Measurements from ENCODE around the gene KIF22. TPM values are rescaled to one million over a fixed set of nuclear protein-coding genes. Genes with fewer than 3 reads are reported as not detected.

The KIF22 gene
- total RNA-seq, 2 donors from 2014 or later = 58.5 to 89.6 TPM

DNA sequence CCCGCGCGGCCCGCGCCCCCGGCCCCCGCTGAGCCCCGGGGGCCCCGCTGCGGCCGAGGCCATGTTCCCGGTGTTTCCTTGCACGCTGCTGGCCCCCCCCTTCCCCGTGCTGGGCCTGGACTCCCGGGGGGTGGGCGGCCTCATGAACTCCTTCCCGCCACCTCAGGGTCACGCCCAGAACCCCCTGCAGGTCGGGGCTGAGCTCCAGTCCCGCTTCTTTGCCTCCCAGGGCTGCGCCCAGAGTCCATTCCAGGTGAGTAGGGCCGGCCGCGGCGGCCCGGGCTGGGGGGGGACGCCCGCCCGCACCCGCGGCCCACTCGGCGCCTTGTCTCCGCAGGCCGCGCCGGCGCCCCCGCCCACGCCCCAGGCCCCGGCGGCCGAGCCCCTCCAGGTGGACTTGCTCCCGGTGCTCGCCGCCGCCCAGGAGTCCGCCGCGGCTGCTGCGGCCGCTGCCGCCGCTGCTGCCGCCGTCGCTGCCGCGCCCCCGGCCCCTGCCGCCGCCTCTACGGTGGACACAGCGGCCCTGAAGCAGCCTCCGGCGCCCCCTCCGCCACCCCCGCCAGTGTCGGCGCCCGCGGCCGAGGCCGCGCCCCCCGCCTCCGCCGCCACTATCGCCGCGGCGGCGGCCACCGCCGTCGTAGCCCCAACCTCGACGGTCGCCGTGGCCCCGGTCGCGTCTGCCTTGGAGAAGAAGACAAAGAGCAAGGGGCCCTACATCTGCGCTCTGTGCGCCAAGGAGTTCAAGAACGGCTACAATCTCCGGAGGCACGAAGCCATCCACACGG is 16.3 kb downstream of the KIF22 start:
- Histone ChIP-seq H3K4me3 (peak overlapping the region; percentile 49 to 56), H3K27ac (peak overlapping the region; percentile 91), H3K4me1 (replicated peaks) (peaks cover 23% of the 10 kb centered on the region), H3K27me3 (replicated peaks; ENCODE audit: insufficient read depth) (no peaks in the 10 kb centered on the region), H3K9me3 (no peaks in the 10 kb centered on the region), H3K36me3 (peaks cover 0 to 2% of the 10 kb centered on the region in 2 donors)
- peak; percentile 29 for DNase-seq (ENCODE audit: low spot score)
- intact Hi-C loops (cut with DNase I) = loop anchor here (10.0 kb wide), 1 partner anchor 848 kb away; the partner anchor contains the start of genes FBRS and PRR14
- no peak for TF ChIP-seq CTCF (IDR thresholded peaks at IDR 0.05)
- TF ChIP-seq POLR2A (IDR thresholded peaks at IDR 0.05) = no peak
- no peak for TF ChIP-seq POLR2AphosphoS5 (IDR thresholded peaks at IDR 0.05)
- WGBS = under 1% methylated on average over 77 of the region's 99 CpGs

- Histone ChIP-seq H3K27ac (peak overlapping the region; percentile 91), H3K9me3 (no peaks in the 10 kb centered on the region), H3K4me3 (peak overlapping the region; percentile 49 to 56), H3K4me1 (replicated peaks) (peaks cover 23% of the 10 kb centered on the region), H3K27me3 (replicated peaks; ENCODE audit: insufficient read depth) (no peaks in the 10 kb centered on the region), H3K36me3 (peaks cover 0 to 2% of the 10 kb centered on the region in 2 donors)
- under 1% methylated on average over 51 of the region's 69 CpGs for WGBS
- intact Hi-C loops (cut with DNase I) = loop anchor here (10.0 kb wide), 1 partner anchor 847 kb away; the partner anchor contains the start of genes FBRS and PRR14
- TF ChIP-seq POLR2A (IDR thresholded peaks at IDR 0.05) (peak; percentile 71), CTCF (IDR thresholded peaks at IDR 0.05) (peak in 2 of 4 experiments; percentile 17 to 31), POLR2AphosphoS5 (IDR thresholded peaks at IDR 0.05) (peak; percentile 93)
- DNase-seq (ENCODE audit: low spot score) = peak; percentile 90
These were observed 17.1 kb downstream of the KIF22 start for GRCh38 chr16:29807426-29808218.

DNA sequence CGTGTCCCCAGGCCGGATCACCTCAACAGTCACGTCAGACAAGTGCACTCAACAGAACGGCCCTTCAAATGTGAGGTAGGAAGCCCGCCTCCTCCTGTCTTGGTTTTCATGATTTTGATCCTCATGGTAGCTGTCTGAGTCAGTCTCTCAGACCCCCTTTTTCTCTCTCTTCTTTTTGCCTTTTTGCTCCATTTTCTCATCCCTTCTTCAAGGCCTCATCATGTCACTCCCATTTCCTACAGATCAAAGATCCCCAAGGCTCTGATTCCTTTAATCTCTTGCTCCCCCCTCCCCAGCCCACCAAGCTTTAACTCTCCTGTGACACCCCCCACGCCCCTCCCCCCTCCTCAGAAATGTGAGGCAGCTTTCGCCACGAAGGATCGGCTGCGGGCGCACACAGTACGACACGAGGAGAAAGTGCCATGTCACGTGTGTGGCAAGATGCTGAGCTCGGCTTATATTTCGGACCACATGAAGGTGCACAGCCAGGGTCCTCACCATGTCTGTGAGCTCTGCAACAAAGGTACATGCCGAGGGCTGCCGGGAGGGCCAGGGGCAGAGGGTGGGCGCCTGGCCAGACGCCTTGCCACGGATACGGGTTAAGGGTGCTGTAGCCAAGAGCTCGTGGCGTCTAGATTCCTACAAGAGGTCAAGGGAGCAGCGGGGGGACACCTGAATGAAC is 17.8 kb downstream of the KIF22 start:
- TF ChIP-seq POLR2AphosphoS5 (IDR thresholded peaks at IDR 0.05) (no peak), POLR2A (IDR thresholded peaks at IDR 0.05) (no peak), CTCF (IDR thresholded peaks at IDR 0.05) (no peak)
- Histone ChIP-seq H3K4me1 (replicated peaks) (peaks cover 23% of the 10 kb centered on the region), H3K27ac (peak overlapping the region; percentile 91), H3K9me3 (no peaks in the 10 kb centered on the region), H3K4me3 (peak overlapping the region; percentile 49 to 56), H3K36me3 (peaks cover 0 to 2% of the 10 kb centered on the region in 2 donors), H3K27me3 (replicated peaks; ENCODE audit: insufficient read depth) (no peaks in the 10 kb centered on the region)
- WGBS = 26% methylated on average over 25 of the region's 25 CpGs
- no peak for DNase-seq (ENCODE audit: low spot score)
- intact Hi-C loops (cut with DNase I) = loop anchor here (10.0 kb wide), 1 partner anchor 846 kb away; the partner anchor contains the start of genes FBRS and PRR14

DNA sequence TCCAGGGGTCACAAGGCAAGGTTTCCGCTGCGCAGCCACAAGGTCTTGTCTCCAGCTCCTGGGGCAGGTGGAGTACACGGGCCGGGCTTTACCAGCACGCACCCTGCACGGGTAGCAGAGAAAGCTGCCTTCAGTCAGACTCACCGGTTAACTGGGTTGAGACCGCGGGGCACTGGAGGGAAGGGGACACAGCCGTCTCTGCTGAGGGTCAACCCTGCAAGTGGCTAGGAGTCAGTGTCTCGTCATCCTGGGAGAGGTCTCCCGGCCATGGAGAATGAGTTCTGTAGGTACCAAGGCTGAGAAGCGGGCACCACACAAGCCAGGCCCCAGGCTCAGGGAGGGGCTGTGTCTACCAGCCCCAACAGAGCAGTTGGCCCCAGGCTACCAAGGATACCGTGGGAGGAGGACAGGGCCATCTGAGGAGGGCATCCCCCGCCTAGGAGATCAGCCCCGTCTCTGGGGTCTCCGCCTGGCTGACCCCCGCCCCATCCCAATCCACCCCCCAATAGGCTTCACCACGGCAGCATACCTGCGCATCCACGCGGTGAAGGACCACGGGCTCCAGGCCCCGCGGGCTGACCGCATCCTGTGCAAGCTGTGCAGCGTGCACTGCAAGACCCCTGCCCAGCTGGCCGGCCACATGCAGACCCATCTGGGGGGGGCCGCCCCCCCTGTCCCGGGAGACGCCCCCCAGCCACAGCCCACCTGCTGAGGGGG is 18.6 kb downstream of the KIF22 start:
- 69% methylated on average over 25 of the region's 31 CpGs for WGBS
- Histone ChIP-seq H3K9me3 (no peaks in the 10 kb centered on the region), H3K36me3 (peaks cover 0 to 2% of the 10 kb centered on the region in 2 donors), H3K27me3 (replicated peaks; ENCODE audit: insufficient read depth) (no peaks in the 10 kb centered on the region), H3K27ac (peak overlapping the region; percentile 91), H3K4me1 (replicated peaks) (peaks cover 23% of the 10 kb centered on the region), H3K4me3 (peak overlapping the region; percentile 49 to 56)
- DNase-seq (ENCODE audit: low spot score) = no peak
- intact Hi-C loops (cut with DNase I) = loop anchor here (10.0 kb wide), 1 partner anchor 846 kb away; the partner anchor contains the start of genes FBRS and PRR14
- no peak for TF ChIP-seq POLR2AphosphoS5 (IDR thresholded peaks at IDR 0.05)
- TF ChIP-seq POLR2A (IDR thresholded peaks at IDR 0.05) = no peak
- no peak for TF ChIP-seq CTCF (IDR thresholded peaks at IDR 0.05)

All from prostate gland (tissue), 2 donors.